SK-N-SH treated with all-trans-retinoic acid at 6 μM for 48 hours (cell line): ENCODE measurements around the gene STEAP3.

Source experiments
- ISL1 ChIP-seq: fragments of 250-450 bp; sonication (Bioruptor Pico); IDR thresholded peaks from 2 replicates; pipeline ENCODE4 v2.1.2; 2022; ENCODE audit warnings: mild to moderate bottlenecking, moderate library complexity
- SNAI2 ChIP-seq: fragments of 250-450 bp; sonication (Bioruptor Pico); IDR thresholded peaks from 2 replicates; pipeline ENCODE4 v1.5.0; 2020; ENCODE audit warnings: mild to moderate bottlenecking, moderate library complexity
- ZC3H10 ChIP-seq: fragments of 250-450 bp; sonication (Bioruptor Pico); IDR thresholded peaks from 2 replicates; pipeline ENCODE4 v1.5.1; 2021; ENCODE audit warnings: mild to moderate bottlenecking, moderate library complexity
- ZNF8 ChIP-seq: fragments of 450-650 bp; formaldehyde crosslinking; IDR thresholded peaks from 2 replicates; pipeline ENCODE4 v1.5.0; 2020; ENCODE audit warnings: mild to moderate bottlenecking, moderate library complexity
- TF ChIP-seq, protein P1 (sequence below): fragments of 250-450 bp; sonication (Bioruptor Pico); IDR thresholded peaks from 2 replicates; pipeline ENCODE4 v1.5.1; 2020; ENCODE audit warnings: low read depth, mild to moderate bottlenecking, moderate library complexity

DNA sequence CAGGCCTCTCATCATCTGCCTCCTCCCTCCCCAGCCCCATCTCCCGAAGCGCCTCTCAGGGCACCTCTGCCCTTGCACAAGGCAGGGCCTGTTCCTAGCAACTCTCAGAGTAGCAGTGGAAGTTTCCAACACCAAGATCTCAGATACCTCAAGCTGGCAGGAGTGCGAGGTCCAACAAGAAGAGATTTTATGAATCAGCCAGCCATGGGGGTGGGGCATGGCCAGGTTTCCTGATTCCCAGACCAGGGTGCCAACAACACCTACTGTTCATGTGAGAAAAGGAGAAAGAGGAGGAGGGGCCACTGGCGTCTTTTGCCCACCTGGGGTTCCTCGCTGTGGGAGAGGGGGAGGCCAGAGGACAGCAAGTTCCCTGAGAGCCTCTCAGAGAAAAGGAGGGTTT is 6.6 kb upstream of the STEAP3 start:
- no peak for TF ChIP-seq ZC3H10 (CRISPR knock-in tag)
- TF ChIP-seq SNAI2 (CRISPR knock-in tag), result no peak
- TF ChIP-seq, protein P1, sequence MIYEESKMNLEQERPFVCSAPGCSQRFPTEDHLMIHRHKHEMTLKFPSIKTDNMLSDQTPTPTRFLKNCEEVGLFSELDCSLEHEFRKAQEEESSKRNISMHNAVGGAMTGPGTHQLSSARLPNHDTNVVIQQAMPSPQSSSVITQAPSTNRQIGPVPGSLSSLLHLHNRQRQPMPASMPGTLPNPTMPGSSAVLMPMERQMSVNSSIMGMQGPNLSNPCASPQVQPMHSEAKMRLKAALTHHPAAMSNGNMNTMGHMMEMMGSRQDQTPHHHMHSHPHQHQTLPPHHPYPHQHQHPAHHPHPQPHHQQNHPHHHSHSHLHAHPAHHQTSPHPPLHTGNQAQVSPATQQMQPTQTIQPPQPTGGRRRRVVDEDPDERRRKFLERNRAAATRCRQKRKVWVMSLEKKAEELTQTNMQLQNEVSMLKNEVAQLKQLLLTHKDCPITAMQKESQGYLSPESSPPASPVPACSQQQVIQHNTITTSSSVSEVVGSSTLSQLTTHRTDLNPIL (CRISPR knock-in tag), result no peak
- TF ChIP-seq ZNF8 (CRISPR knock-in tag), result no peak
- TF ChIP-seq ISL1, result no peak
